Measurements from ENCODE around the gene DAAM1.

Gene DAAM1

DNA sequence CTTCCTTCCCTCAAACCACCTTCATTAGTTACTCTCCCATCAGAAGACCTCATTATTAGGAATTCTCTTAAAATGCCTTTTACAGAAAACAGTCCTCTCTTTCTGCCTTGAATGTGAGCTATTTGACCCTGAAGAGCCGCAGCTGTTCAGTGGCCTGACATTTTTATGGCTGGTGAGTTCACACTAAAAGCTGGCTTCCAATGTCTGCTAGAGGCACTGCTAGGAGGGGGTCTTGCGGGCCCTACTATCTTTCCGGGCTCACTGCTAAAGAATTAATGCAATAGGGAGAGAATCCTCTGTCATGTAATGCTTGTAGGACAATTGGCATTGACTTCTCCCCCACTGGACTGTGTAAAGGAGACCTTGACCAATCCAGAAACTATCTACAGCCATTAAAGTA, 189.0 kb downstream of the DAAM1 start:
- no peak for DNase-seq

DNA sequence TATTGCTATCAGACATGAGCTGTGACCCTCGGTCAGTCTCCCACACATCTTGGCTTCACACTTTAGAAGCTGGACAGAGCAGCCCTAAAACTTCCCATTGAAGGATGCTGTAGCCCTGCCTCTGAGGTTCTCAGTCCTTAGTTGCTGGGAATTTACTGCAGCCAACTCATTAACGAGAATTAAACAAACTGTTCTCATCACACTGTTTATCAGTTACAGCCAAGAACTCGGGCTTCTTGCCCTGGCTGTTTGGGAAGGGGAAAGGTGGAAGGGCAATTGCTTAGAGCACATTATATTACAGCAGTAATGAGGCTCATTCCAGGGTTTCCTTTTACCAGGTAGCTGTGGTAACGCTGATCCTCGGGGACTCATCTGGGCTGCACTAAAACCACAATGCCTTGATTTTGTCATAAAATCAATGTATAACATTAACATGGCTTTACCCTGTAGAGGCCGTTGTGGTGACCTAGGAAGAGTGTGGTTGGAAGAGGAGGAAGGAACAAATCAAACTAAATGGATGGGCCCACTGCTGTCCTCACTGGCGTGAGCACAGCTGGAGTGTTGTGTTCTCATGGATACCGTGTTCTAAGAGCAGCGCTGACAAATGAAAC, 189.6 kb downstream of the DAAM1 start:
- no peak for DNase-seq

DNA sequence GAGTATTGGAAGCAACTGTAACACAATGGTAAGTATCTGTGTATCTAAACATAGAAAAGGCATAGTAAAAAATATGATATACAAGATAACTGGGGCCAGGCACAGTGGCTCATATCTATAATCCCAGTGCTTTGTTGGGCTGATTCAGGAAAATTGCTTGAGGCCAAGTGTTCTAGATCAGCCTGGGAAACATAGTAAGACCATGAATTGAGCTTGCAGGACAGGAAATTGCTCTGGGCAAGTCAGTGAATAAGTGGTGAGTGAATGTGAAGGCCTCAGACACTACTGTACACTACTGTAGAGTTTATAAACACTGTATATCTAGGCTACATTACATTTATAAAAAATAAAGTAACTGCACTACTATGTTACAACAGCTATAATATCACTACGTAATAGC, 201.5 kb downstream of the DAAM1 start:
- DNase-seq, result no peak

DNA sequence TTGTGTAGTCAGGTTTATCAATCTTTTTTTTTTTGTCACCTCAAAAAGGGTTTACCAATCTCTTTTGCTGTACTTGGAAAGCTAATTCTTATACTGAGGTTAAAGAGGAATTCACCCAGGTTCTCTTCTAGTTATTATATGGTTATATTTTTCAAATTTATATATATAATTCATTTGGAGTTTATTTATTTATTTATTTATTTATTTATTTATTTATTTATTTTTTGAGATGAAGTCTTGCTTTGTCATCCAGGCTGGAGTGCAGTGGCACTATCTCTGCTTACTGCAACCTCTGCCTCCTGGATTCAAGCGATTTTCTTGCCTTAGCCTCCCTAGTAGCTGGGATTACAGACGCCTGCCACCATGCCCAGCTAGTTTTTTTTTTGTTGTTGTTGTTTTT, 202.9 kb downstream of the DAAM1 start:
- no peak for DNase-seq

DNA sequence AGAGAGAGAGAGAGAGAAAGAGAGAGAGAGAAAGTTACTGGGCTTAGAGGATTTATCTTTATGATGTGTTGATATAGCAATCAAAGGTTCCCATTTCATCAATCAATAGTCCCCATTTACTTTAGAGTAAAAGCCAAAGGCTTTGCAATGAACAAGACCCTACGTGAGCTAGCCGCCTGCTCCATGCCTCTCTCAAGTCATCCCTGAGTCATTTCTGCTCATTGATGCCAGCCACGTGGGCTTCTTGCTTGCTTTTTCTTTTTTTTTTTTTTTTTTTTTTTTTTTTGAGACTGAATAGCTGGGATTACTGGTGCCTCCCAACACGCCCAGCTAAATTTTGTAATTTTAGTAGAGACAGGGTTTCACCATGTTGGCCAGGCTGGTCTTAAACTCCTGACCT, 205.8 kb downstream of the DAAM1 start:
- DNase-seq, result no peak

DNA sequence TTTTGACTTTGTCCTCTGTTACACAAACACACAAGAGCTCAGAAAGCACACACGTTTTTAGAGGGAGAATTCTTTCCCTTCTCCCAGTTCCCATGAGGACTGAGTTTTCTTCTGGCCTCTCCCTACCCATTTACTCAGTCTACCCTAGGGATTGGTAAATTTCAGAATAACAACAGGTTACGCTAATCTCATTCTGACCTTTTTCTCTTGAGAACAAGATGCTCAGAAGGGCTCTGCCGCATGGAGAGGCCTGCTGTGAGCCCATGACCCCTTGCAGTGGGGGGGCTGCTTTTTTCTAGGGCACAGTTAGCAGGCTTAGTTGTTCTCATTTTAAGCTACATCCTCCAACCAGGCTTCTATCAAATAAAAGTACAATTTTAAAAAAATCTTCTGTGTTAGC, 207.2 kb downstream of the DAAM1 start:
- no peak for DNase-seq

DNA sequence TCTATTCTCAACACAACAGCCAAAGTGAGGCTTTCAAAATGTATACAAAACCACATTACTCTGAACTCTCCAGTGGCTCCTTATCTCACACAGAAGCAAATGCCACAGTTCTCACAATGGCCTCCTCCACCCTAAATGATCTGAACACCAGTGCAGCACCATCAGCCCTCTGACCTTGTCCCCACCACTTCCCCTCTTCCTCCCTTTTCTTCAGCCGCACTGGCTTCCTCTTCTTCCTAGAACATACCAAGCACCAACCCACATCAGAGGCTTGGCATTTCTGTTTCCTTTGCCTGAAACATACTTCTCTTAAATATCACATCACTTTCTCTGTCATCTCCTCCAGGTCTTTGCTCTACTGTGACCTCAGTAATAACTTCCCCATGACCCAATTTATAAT, 210.4 kb downstream of the DAAM1 start:
- DNase-seq, result no peak

DNA sequence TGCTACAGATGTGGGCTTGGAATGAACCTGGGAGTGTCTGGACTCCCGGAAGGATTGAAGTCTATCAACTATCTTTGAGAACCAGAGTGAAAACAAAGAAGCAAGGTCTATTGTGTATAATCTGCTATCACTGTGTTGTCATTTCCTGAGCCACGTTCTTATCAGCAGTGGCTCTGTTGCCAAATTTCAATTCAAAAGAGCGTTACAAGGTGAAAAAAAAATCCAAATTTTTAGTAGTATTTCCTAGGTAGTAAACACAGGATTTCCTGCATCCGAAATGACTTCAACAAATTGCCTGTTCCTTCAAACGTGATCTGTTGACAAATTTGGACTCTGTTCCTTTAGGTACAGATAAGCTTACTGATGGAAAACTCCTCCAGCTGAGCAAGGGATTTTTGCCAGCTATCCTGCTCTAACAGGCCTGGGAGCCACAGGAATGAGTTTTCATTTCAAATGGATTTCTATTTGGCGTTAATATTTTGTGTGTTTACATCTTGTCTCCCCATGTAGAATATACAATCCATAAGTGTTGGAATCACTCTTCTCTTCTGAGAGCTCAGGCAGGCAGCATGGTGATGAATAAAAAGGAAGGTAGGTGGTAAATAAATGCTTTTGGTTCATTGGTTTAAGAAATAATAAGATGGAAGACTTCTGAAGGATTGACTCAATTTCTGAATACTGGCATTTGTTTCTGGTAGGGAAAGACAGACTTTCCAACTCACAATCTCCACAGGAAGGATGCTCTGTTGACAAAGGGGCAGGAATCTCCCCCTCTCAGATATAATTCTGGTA, 218.2 kb downstream of the DAAM1 start:
- DNase-seq, result no peak

DNA sequence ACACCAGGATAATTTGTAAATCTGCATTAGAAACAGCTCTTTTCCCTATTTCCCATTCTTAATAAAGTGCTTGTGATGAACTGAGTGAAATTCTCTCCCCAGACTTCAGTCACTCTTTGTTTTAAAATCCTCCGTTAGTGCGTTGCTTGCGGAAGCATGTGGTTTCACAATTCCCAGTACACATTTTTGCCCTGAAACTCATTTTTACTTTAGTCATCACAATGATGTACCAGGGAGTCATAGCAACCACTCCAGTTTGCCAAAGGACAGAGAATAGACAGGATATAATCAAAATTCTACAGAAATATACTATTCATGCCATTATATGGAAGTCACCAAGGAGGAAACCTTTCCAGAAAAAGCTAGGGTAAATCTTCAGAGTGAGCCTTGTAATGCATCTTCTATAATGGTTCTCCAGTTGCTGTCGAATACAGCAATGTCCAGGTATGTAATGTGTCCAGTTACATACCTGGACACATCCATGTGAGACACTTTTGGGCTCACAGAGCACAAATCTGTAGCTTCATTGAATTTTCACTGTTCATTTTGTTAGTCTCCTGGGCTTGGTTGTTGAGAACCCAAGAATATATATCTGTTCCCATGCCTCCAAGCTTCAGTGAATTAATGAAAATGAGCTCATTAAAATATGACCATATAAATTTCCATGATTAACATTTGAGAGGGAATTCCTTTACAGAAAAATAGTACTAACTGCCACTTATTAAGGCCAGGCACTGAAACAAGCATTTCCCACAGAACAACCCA, 219.0 kb downstream of the DAAM1 start:
- no peak for DNase-seq

DNA sequence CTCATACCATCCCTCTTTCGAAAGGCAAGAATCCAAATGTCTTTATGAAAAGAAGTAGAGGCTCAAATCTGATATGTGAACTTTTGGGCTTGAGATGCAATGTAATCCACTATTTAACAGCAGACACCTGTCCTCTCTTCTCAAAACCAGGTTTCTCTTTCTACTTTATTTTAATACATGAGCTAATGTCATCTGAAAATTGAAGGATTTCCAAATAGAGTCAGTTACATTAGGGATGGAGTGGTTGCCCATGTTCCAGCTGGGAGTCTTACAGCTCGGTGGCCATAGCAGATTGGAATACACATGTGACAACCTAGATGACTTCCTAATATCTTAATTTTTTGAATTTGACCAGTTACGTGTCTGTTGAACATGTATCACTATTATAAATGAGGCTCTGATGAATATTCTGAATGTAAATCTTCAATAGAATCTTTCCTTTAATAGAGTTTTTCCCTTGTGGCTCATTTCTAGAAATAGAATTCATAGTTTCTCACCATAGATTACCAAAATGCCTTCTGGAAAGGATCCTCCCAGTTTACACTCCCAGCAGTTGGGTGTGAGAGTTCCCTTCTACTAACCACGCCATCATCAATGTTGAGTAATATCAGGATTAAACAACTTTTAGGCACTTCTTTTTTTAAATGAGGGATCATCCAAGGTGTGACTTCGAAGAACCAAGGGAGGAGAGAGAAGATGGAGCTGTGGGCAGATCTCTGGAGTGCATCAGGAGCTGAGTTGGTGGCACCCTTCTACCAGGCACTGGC, 227.6 kb downstream of the DAAM1 start:
- DNase-seq, result no peak

DNA sequence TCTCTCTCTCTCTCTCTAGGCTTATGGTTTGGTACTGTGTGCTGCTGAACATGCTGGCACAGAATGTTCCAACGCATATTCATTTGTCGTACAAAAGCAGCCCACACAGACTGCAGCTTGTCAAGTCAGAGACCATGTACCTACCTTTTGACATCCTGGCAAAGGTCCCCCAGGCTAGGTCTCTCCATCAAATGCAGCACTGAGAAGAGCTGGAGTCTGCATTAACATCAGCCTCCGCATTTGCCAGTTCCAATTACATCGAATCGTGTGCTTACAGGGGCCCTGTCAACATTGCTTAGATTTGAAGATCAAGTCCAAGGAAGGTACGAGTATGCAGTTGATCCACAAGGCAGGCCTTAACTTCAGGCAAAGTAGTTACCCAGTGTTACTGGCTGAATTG, 228.8 kb downstream of the DAAM1 start:
- no peak for DNase-seq

DNA sequence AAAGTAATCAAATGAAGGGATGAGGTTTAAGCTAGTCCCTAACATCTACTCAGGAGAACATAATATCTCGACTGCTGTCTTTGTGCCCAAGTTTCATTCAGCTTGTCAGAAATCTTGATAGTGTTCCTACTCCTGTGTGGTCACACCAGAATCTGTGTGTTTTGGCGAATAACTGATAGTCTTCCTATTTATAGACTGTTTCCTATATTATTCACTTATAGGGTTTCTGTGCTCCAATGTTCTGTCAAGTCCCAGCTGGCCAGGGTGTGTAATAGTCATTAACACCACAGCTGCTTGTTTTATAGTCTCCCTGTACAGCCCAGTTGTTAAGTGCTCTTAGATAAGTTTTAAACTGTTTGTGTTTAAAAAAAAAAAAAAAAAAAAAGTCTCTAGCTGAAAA, 230.8 kb downstream of the DAAM1 start:
- DNase-seq, result no peak
